ENCODE measurements around the gene B4GAT1.
"Not testable (repeated sequence)": the region's sequence is repeated elsewhere in the genome, so short reads cannot be mapped to it uniquely, and the experiment has no call there.

Gene B4GAT1

DNA sequence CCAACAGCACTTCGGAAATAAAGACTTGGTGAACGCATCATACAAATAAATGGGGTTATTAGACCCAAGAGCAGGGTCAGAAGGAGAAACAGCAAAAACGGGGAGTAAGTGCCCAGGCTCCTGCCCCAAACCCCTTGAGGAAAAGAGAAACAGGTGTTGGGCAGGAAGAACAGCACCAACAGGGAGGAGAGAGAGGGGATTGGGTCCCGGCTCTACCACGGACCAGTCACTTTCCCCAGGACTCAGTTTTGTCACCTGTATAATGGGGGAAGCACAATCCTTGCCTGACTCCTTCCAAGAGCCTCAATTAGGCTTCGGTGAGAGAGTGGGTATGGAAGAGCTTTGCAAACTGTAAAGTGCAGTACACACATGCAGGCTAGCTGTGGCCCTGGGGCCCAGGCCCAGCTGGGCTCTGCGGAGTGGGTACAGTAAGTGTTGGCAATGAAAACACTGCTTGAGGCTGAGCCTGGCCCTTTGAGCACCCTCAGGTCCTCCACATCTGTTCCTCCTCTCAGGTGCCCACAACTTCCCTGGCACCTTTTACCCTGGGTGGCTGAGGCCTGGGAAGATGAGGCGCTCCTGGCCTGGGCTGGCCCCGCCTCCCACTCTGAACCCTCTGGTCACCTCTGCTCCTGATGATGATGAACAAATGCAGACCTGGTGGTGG is 15.2 kb upstream of the B4GAT1 start:
- no peak for DNase-seq

DNA sequence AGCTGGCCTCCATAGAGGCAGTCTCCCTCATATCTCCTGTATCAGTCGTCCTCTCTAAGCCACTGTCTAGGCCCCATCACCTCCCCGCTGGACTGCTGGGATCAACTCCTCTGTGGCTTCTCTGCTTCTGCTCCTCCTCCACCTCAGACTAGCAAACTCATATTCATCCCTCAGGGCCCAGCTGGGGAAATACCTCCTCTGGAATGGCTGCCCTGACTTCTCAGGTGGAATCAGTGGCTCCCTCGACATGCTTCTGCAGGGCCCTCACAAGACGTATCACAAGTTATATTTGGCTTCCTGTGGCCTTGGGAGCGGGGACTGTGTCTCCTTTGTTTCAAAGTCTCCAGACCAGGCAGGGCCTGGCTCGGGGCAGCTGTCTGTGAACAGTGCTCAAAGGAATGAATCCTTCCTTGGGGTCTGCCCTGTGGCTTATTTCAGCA is 14.1 kb upstream of the B4GAT1 start:
- DNase-seq, result no peak

DNA sequence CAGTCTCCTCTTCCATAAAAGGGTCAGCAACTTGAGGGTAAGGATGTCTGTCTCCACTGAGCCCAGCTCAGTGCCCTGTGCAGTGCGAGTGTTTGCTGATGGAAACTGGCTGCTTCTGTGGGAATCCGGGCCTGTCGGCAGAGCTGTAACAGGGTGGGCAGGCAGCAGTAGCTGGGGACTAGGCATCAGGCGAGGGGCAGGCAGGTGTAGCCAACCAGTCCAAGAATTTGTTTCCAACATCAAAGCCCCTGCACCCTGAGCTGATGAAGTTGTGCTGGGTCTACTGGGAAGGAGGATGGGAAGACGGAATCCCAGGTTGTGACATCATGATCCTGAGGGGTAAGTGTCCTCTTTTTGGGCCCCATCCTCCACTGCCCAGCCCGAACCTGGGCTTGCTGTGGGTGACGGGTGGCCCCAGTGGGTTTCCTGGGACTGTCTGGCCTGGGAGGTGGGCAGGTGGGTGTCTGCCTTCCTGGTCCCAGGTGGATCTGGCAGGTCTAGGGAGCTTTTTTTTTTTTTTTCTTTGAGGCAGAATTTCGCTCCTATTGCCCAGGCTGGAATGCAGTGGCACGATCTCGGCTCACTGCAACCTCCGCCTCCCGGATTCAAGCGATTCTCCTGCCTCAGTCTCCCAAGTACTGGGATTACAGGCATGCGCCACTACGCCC is 13.1 kb upstream of the B4GAT1 start:
- DNase-seq, result no peak

DNA sequence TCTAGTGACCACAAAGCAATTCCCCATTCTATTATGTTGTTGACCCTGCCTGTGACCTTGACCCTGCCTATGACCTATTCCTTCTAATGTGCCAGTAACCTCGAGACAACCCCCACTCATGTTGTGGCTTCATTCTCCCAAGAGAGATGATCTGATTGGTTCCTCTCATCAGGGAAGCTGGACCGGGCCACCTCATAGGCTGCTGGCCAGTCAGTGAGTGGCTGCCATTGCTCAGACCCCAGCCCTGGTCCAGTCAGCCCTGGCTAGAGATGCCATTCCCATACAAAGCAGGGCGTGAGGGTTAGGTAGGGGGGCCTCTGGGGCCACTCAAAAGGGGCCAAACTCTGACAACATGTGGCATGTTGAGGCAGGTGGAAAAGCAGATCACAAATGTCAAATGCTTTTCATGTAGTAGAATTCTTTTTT is 12.2 kb upstream of the B4GAT1 start:
- DNase-seq, result no peak

DNA sequence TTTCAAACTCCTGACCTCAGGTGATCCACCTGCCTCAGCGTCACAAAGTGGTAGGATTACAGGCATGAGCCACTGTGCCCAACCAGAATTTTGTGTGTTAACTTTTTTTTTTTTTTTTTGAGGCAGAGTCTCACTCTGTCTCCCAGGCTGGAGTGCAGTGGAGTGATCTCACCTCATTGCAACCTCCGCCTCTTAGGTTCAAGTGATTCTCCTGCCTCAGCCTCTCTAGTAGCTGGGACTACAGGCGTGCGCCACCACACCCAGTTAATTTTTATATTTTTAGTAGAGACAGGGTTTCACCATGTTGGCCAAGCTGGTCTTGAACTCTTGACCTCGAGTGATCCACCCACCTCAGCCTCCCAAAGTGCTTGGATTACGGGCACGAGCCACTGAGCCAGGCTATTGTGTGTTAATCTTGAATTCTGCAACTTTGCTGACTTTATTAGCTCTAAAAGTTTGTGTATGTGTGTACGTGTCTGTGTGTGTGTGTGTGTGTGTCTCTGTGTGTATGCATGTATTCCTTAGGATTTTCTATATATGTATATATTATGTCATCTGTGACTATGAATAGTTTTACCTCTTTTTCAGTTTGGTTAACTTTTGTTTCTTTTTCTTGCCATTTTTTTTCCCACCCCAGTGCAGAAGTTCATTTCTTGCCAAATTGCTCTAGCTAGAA is 3.3 kb upstream of the B4GAT1 start:
- not testable (repeated sequence) for DNase-seq

DNA sequence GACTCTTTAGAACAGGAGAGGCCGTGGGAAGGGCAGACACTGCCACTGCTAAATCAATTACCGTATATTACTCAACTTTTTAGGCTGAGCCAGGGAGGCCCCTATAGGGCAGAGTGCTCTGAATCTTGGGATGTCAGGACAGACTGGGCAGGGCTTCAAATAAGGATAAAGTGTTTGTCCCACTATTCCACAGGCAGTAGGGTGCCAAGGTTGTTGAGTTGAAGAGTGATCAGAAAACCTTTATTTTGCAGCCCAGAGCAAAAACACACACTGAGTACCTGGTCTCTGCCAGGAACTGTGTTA is 1.6 kb upstream of the B4GAT1 start:
- DNase-seq, result no peak

DNA sequence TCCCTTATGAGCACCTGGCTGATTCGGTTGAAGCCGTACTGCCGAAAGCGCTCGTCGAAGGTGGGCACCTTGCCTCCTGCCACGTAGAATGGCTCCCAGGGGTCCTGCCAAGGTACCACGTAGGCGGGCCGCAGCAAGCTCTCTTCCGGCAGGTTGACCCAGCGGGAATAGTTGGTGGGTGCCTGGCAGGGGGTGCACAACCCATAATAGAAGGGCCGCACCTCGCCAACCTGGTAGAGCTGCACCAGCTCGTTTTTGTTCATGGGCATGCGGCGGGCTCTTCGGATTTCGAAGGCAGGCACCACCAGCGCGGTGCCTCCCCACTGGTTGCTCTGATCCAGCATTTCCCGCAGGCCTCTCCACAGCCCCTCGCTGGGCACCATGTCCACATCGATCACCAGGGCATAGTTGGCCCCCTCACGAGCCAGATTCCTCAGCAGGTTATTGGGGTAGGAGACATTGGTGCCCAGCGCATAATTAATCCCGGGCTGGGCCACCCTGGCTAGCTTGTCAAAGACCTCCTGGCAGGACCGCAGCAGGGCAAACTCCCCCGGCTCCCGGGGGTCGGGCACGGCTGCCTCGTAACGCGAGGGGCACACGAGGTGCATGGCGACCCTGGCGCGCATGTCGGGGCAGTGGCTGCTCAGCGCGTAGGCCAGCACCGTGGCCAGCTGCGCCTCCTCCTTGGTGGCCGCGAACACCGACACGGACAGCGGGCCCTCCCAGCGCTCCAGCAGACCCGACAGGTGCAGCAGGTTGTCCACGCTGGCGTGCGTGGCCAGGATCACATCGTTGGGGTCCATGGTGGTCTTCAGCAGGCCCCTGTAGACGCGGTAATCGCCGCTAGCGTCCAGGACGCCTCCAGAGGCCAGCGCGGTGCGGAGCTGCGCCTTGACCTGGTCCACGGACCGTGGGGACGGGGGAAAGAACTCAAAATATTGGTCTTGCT is 679 bp downstream of the B4GAT1 start:
- no peak for DNase-seq

DNA sequence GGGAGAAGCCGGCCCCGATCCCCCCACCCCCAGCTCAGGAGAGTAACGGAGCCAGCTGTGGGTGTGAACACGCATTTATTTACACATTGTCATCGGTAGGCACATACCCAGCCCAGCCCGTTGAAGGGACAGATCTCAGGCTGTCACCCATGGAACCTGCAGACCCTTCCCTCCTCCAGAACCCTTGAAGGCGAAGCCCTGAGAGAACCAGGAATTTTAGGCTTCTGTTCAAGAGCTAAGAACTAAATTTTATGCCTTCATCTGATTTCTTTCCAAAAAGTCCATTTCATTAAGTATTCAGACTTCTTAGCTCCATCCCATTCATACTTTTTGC is 2.1 kb downstream of the B4GAT1 start:
- DNase-seq, result no peak

DNA sequence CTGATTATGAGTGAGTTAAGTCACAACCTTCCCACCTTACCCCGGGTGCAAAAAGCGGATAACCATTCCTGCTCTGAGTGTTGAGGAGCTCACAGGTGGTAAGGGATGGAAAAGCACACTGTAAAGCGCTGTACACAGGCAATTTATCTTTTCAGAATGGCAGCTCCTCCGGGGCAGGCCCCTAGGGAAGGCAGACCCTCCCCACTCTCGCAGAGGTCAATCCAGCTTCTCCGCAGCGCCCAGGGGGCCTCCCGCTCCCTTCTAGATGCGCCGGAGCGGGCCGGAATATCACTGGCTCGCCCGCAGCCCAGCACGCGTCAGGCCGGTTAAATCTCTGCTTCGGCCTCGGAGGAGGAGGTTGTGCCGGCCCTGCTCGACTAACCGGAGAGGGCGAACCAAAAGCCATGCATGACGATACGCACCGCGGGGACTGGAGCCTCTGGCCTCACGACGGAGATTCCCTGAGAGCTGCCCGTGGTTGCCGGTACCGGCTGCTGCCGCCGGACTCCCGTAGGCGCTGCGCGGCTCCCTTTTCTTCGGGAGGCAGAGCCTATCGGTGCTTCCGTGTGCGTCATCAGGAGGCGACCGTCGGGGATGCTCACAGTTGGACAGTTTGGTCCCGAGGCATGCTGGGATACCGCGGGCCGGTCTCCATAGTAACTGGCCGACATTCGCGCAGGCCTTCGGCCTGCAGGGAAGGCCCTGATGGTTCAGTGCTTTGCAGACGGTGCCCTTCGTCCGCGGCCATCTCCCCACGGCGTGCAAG is 2.7 kb downstream of the B4GAT1 start, which contains the start of gene BRMS1:
Gene BRMS1 (minus strand): TSS at position 555 of the 766 bp plus-strand sequence. CDS start 2,870 bp downstream, outside the sequence.
- DNase-seq, result peak; percentile 97

DNA sequence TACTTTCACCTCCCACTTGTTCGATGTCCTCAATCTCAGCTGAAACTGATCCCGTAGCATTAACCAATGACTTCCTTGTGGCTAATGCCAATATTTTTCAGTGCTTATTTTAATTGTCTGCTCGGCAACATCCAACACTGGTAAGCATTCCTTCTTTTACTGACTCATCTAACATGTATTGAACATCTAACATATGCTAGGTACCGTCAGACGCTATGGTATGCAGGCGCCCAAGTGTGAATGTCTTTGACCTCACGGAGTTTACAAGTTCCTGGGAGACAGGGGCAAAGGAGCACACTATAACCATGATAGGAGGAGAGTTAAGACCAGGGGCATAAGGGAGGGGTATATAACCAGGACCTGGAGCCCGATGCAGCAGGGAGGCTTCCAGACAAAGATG is 4.3 kb downstream of the B4GAT1 start:
- no peak for DNase-seq

DNA sequence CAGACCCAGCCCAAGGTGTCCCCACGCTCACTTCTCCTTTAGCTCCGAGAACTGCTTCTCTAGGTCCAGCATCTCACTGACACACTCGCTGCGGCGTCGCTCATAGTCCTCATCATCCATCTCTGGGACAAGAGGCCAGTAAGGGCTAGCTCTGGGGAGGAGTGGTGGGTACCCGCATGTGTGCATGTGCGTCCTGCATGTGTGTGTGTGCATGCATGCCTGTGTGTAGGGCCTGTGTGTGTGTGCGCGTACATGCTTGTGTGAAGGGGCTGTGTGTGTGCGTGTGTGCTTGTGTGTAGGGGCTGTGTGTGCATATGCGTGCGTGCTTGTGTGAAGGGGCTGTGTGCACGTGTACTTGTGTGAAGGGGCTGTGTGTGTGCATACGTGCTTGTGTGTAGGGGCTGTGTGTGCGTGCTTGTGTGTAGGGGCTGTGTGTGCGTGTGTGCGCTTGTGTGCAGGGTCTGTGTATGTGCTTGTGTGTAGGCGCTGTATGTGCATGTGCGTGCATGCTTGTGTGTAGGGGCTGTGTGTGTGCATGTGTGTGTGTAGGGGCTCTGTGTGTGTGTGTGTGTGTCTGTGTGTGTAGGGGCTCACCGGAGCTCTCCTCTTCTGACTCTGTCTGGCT is 5.8 kb downstream of the B4GAT1 start:
- no peak for DNase-seq

DNA sequence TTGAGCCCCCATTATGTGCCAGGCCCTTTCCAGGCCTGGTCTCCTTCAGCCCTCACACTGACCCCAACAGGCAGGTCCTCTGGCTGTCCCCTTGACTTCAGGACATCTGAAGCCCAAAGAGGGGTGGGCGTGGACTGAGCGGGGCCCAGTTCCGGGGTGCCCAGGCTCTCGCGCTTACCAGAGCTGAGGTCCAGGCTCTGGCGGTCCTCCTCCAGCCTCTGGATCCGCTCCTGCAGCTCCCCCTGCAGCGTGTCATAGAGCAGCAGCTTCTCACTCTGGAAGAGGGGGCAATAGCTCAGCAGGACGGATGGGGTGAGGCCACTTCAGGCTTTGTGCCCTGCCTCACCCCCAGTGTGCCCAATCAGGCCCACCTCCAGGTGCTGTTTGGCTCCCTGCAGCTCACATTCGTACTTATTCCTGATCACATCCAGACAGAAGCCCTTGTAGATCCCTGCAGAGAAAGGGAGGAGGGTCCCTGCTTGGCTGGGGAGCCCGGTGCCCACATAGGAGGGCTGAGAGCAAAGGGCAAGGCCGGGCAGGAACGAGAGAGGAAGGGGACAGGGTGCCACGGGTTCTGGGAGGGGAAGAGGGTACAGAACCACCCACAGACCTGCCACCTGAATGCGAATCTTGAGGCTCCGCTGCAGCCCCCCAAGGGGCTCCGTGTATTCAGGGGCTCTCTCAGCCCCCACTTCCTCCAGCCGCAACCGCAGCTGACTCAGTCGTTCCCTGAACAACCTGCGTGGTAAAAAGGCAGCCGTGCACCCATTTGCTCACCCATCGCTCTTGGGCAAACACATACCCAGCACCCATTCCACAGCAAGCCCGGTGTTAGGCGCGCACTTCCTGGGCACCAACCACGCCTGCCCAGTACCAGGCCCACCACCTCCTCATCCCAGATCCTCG is 6.6 kb downstream of the B4GAT1 start:
- no peak for DNase-seq

DNA sequence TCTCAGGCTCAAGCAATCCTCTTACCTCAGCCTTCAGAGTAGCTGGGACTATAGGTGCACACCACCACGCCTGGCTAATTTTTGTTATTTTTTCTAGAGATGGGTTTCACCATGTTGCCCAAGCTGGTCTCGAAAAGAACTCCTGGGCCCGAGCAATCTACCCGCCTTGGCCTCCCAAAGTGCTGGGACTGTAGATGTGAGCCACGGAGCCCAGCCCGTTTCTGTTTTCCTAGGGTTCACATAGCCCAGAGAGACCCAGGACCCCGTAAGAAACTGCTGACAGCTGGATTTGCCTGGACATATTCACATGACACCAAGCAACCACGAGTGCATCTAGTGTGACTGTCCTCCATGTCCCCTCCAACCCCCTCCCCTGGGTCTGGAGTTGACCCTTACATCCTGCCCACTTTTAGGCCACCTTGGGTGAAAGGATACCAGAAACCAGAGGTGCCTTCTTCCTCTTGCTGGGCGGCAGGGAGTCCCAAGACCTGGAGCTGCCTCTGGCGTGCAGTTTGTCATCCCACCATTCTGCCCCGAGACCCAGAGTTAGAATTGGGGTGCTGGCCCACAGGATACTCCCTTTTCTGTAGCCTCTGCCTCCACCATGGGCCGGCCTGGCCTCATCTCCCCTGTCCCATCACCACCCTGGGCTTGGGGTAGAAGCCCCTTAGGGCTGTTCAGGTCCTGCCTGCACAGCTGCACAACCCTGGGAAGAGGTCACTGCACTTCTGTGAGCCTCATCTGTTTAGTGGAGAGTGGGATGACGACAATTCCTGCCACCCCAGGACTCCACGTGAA is 7.5 kb downstream of the B4GAT1 start:
- no peak for DNase-seq

DNA sequence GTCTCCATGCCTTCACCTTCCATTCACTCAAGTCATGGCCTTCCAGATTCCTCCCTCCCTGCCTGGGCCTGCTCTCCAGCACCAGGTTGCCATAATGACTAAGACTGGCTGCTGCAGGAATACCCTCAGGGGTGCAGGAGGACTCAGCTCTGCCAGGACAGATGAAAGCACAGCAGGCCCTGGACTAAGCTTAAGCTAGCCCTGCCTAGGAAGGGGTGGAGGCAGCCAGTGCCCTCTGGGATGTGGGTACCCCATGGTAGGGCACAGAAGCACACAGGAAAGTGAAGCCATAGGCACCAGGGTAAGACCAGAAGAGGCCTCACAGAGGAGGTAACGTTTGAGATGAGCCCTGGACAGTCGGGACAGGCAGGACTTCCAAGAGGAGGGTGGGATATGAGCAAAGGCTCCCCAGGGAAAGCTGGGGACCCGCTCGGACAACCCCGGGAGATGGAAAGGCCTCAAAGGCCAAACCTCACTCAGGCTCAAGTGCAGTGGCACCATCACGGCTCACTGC is 8.2 kb downstream of the B4GAT1 start:
- DNase-seq, result no peak

DNA sequence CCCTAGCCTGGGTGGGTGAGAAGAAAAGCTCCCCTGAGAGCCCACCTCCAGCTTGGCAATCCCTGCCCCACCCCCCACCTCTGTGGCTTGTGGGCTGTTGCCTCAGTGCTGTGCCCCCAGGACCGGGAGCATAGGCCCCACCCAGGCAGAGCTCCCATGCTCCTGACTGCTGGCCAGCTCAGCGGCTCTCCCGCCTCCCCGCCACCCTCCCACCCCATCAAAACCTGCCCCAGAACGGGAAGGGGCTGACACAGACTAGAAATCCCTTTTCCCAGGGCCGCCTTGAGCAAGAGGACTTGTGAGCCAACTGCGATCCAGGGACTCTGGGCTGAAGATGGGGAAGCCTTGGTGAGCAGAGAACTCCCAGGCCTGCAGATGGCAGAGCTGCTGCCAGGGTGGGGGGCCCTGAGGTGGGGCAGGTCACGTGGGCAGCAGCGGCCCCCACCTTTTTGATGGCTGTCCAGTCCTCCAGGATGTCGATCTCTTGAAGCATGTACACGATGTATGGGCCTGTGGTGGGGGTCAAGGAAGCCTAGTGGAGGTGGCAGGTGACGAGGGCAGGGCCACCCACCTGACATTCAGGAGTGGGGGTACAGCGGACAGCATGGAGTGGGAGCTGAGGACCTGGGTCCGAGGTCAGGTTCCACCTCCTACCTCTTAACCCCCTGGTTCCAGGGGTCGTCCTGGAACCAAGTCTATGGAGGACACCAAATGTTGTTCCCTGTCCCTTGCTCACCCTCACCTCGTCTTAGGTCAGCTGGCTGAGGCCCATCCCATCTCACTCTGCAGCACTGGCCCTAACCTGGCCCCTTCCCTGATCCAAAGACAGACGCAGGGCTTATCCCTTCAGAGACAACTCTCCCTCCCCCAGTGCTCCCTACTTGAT is 8.9 kb downstream of the B4GAT1 start:
- no peak for DNase-seq

DNA sequence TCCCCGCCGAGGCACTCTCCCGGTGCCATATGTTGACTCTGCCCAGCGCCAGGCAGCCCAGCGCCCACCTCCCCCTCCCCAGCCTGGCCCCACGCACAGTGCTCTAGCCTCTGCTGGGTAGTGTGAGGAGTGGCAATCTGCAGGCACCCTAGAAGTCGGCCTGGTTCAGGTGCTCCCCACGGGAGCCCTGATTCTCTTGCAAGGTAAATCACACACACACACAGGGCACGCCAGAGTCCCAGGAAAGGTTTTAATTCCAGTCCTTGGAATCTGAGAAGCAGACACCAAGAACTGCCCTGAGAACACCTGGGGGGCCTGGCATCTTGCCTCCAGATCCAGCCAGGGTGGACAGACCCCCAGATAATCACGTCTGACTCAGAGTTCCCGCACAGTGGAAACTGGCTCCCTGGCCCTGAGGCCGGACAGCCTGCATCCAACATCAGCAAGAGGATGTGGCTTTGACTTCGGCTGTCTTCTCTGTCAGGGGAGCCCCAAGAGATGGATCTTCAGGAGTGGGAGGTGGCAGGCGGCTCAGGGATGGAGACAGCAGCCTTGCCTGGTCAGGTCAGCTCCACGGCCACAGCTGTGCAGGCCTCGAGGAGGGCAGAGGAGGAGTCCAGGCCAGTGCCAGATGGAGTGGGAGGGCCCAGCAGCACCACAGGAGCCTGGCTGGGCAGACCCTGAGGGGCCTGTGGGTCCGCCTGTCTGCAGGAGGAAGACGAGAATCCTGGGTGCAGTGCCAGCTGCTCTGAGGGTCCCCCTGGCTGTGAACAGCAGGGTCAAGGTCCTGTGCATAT is 10.1 kb downstream of the B4GAT1 start:
- no peak for DNase-seq

DNA sequence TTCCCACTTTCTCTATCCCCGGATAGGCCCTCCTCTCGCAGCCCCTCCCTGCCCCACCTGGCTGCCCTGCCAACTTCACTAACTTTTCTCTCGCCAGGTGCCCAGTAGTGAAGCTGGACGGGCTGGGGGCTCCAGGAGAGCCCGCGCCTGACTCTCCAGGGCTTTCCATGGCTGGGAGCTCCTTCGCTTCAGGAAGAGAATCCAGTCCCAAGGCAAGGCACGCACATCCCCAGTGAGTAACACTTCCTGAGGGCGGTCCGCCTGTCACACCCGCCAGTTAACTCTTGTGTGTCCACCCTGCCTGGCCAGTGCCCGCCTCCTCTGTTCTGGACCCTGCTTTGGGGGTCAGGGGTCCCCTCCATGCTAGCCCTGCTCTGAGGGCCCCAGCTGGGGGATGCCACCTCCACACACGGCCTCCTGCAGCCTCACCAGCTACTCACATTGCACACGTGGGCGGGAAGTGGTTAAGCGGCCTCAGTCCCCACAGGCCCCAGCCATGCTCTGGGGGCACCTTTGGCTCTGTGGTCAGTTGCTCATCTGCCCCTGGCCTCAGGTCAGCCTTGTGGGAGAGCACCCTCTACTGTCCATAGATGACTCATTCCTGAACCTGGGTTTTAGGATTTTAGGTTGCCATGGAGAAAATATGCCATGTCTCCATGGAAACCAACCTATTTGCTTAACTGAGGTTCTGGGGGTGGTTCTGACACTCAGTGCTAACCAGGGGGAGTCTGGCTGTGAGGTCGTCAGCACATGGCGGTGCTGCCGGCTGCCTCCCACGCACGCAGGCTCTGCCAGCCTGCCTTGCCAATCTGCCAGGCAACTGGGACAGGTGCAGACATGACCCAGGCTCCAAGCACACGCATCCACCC is 11.0 kb downstream of the B4GAT1 start, which contains the start of gene RIN1:
Gene RIN1 (minus strand): TSS at position 201 of the 869 bp plus-strand sequence. CDS start 32 bp downstream, at position 169.
- peak; percentile 85 for DNase-seq

Measured in amniotic stem cell (primary cell).